Stromal cell of bone marrow (primary cell): ENCODE results near the gene ARHGEF7.

Experiments
- DNase-seq: peaks from one replicate; pipeline ENCODE4 v3.0.0-alpha.2; 2012; ENCODE audit warnings: low read depth

Gene ARHGEF7

GRCh38 chr13:111325941-111326620, 211.0 kb downstream of the ARHGEF7 start:
- no peak for DNase-seq

DNA sequence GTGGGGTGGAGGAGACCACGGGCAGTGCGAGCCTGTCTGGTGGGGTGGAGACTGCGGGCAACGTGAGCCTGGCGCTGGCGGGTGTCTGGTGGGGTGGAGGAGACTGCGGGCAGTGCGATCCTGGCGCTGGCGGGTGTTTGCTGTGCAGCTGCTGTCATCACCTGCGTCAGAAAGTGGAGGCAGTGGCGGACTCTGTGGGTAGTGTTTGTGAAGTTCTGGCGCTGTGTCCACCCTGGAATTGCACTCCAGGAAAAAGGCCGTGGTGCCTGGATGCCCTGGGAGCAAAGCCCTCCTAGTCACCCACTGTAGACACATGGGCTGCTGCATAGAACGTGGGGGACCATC, 211.5 kb downstream of the ARHGEF7 start:
- DNase-seq: no peak

- no peak for DNase-seq
These were observed 212.0 kb downstream of the ARHGEF7 start for GRCh38 chr13:111326981-111327642.

GRCh38 chr13:111327730-111328573, 212.8 kb downstream of the ARHGEF7 start:
- DNase-seq: no peak

- no peak for DNase-seq
These were observed 213.7 kb downstream of the ARHGEF7 start for GRCh38 chr13:111328574-111329410.

- DNase-seq: no peak
These were observed 214.5 kb downstream of the ARHGEF7 start for GRCh38 chr13:111329641-111330040.

DNA sequence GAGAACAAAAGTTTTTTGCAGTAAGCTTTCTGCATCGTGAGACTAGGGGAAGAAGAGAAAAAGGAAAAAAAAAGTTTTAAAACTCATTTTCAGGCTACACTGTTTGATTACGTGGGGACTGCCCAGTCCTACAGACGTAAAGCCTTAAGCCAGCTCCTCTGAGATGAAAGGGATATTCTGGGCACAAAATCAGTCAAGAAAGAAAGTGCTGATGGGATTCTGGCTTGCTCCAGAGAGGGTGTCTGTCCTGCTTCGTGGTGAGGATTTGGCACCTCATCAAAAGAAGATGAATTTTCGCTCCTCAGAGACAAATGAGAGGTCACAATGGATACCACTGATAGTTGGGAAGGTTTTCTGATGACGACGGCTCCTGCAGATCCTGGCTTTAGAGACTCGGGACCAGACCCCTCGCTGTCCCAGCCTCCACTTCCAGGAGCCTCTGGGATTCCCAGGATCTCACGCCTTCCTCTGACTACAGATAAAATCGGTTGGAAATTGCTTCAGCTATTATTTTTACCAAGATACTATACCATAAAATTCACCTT, 215.0 kb downstream of the ARHGEF7 start:
- DNase-seq: no peak

GRCh38 chr13:111335298-111335697, 220.2 kb downstream of the ARHGEF7 start:
- no peak for DNase-seq

GRCh38 chr13:111336666-111337065, 221.6 kb downstream of the ARHGEF7 start:
- DNase-seq: no peak

DNA sequence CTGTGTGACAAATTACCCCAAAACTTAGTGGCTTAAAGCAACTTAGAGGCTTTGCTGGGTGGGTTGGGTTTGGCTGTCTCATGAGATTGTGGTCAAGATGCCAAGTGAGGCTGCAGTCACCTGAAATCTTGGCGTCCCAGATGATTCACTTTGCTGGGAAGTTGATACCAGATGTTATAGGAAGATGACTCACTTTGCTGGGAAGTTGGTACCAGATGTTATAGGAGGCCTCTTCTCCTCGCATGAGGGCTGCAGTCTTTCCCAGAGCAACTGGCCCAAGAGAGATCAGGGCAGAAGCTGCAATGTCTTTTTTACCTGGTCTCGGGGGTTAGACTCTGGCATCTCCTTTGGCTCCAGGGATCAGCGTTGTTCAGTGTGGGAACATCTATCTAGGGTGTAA, 222.1 kb downstream of the ARHGEF7 start:
- DNase-seq: peak; percentile 48

- DNase-seq: no peak
These were observed 222.6 kb downstream of the ARHGEF7 start for GRCh38 chr13:111337741-111338140.

DNA sequence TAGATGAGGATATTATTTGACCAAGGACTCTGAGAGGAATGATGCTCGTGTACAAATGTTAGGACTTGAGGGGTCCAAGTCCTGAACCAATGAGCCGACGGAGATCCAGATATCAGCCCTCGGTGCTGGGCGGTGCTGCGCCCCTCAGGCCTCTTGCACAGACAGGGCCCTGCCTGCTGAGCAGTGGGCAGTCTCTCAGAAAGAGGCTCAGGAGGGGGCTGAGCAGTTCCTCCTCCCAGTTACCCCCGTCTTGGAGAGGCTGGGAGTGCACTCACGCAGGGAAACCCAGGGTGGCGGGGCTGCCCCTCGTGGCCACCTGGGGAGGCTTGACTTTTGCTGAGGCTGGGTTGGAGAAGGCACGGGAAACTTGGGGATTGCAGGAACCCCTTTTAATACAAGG, 223.7 kb downstream of the ARHGEF7 start:
- no peak for DNase-seq

GRCh38 chr13:111339366-111340143, 224.4 kb downstream of the ARHGEF7 start:
- no peak for DNase-seq

DNA sequence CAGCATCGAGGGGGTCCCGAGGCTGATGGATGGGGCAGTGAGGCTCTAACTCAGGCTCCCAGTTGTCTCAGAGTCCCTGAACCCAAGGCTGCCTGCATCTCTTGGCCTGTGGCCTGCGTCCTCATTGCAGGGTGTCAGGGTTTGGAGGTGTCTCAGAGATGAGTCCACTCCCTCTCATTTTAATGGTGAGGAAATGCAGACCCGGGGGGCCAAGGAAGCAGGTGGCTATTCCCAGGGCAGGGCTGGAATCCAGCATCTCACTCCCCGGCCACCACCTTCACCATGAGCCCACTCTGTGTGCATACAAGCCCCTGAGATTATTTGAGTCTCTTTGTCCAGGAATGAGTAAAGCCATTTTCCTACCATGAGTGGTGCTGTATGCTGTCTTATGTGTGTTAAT, 226.8 kb downstream of the ARHGEF7 start:
- no peak for DNase-seq

DNA sequence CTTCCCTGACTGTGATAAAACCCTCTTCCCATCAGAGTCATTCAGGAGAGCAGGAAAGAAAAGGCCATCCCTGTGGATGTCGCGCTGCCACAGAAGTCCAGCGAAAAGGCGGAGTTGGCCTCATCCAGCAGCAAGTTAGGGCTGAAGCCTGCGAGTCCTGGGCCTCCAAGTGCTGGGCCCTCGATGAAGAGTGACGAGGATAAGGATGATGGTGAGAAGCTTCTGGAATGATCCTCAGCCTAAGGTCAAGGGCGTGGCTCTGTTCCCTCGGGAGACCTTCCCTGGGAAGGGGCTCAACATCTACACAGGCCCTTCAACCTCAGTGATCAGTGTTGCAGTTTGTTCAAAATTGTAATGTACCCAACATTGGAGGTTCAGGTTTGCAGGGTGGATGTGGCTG, 227.6 kb downstream of the ARHGEF7 start:
- DNase-seq: no peak

- DNase-seq: no peak
These were observed 228.2 kb downstream of the ARHGEF7 start for GRCh38 chr13:111343186-111343805.

GRCh38 chr13:111344471-111345191, 229.5 kb downstream of the ARHGEF7 start:
- no peak for DNase-seq

- no peak for DNase-seq
These were observed 230.6 kb downstream of the ARHGEF7 start for GRCh38 chr13:111345682-111346081.

DNA sequence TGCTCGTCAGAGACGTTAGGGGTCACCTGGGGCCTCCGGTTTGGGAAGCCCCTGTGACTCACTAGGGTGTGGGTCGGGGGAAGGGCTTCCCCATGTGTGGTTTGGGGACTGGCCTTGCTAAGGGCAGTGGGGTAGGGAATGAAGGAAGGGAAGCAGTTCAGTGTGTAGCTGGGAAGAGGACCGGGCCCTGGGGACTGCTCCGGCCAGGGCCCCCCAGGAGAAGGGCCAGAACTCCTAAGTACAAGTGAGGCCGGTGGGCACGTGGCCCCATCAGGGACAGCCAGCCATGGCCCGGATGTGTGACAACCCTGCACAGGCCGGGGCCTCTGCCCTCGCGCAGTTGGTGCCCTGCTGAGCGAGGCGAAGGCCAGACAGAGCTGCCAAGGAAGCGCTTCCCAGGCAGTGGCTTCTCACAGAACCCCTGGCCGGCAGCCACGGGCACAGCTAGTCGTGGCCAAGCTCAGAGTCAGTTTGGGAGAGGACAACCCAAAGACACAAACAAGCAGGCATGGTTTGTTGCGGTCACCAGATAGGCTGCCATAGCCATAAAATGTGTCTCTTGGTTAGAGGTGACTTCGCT, 231.1 kb downstream of the ARHGEF7 start:
- no peak for DNase-seq

DNA sequence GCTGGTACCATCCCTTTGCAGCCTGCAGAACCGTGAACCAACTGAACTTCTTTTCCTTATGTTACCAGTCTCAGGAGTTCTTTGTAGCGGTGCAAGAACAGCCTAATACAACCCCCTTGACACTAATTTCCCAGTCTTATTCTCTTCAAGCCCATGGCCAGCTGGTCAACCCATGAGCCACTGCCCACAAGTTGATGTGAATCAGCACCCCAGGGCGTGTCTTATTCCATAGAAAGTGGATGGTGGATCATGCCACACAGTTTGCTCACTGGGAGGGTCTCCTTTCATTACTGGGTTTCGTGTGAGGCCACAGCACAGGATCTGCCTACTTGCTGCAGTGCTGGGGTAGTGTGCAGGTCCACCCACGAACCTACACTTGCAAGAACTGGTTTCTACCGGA, 232.3 kb downstream of the ARHGEF7 start:
- DNase-seq: no peak
